Measurements from ENCODE around the gene WDR70.

The WDR70 gene

DNA sequence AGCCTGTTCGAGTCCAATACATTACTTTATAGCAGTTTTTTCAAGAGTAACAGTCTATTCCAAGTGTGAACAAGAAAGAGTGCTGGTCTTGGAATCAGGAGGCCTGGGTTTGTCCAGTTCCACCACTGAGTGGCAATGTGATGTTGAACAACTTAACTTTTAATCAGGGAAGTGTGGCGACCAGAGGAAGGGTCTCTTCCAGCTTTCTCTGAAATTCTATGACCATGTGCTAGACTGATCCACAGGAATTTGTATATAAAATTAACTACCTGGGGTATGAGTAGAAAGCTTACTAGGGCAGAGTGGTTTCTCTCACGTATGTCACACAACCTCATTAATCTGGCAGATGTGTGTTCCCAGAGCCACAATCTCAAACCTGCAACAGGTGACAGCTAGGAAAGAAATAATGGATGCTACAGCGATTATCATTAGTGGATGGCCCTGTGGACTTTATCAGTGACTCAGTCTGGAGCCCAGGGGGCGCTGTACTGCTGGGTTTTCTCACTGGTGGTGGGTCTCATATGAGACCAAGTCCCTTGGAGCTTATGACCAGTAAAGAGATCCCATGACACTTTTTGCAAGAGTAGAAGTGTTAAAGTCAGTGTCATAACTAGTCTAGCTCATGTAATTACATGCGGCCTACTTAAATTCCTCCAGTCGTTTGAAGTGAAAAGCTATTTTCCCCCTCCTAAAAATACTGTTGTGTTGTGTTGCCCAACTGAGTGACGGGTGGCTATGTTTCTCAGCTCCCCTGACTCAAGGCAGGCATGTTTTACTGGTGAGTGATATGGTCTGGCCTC is 344.2 kb downstream of the WDR70 start:
- DNase-seq (ENCODE audit: low read depth): no peak

- no peak for DNase-seq (ENCODE audit: low read depth)
Observed at GRCh38 chr5:37724395-37725125, 345.4 kb downstream of the WDR70 start.

GRCh38 chr5:37725185-37725584 is 346.1 kb downstream of the WDR70 start:
- DNase-seq (ENCODE audit: low read depth): no peak

- no peak for DNase-seq (ENCODE audit: low read depth)
Observed at GRCh38 chr5:37727238-37727637, 348.1 kb downstream of the WDR70 start.

- DNase-seq (ENCODE audit: low read depth): no peak
Observed at GRCh38 chr5:37730896-37731455, 351.9 kb downstream of the WDR70 start.

- no peak for DNase-seq (ENCODE audit: low read depth)
Observed at GRCh38 chr5:37734114-37734513, 355.0 kb downstream of the WDR70 start.

GRCh38 chr5:37735649-37736347 is 356.7 kb downstream of the WDR70 start:
- no peak for DNase-seq (ENCODE audit: low read depth)

GRCh38 chr5:37736397-37736796 is 357.3 kb downstream of the WDR70 start:
- DNase-seq (ENCODE audit: low read depth): no peak

GRCh38 chr5:37737326-37738056 is 358.4 kb downstream of the WDR70 start:
- no peak for DNase-seq (ENCODE audit: low read depth)

- no peak for DNase-seq (ENCODE audit: low read depth)
Observed at GRCh38 chr5:37738057-37738691, 359.1 kb downstream of the WDR70 start.

- no peak for DNase-seq (ENCODE audit: low read depth)
Observed at GRCh38 chr5:37738865-37739488, 359.9 kb downstream of the WDR70 start.

- DNase-seq (ENCODE audit: low read depth): no peak
Observed at GRCh38 chr5:37739817-37740261, 360.7 kb downstream of the WDR70 start.

DNA sequence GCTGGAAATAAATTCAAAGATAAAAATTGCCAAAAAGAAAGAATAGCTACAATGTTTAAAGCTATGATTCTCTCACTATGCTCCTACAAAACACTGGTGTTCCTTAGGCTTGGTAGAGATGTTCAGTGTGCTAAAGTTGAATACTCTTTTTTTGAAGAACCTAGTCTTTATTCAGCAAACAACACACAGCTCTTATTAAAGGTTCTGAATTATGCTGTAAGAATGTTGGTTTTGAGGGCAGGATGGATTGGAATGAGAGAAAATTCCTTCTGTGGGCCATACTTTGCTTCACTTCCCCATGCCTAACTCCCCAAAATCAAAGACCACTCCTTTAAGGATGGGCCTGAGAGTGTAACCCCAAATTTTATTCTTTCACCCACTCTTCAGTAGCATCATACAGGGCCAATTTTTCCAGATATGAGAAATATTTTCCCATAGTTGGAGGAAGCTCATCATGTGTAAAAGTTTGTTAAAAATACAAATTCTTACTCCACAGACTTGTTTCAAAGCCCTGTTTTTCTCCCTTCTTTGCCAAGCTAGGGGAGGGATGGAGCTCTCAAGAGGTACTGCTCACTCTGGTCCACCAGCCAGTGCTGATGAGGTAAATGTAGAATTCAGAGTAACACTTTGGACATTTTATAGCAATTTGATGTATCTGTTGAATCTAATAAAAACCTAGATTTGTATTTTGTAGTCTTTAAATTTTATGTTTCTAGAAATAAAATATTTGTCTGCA is 361.4 kb downstream of the WDR70 start:
- DNase-seq (ENCODE audit: low read depth): no peak

GRCh38 chr5:37742111-37742510 is 363.0 kb downstream of the WDR70 start:
- no peak for DNase-seq (ENCODE audit: low read depth)

- no peak for DNase-seq (ENCODE audit: low read depth)
Observed at GRCh38 chr5:37751227-37751626, 372.1 kb downstream of the WDR70 start.

DNA sequence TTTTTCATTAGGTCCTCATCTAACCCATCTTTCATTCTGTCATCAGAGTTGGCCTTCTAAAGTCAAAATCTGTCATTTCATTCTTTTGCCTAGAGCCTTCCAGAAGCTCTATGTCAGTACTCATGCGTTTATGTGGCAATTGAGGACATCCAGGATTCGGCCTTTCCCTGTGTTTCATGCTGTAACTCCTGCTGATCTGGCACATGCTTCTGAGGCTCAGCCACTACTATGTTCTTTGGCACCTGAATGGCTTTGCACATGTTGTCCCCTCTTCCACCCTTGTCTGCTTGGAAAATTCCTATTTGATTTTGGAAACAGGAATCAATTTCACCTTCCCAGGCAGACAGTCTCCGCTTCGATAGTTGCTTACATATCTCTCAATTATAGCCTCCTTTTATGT is 375.9 kb downstream of the WDR70 start:
- DNase-seq (ENCODE audit: low read depth): no peak

DNA sequence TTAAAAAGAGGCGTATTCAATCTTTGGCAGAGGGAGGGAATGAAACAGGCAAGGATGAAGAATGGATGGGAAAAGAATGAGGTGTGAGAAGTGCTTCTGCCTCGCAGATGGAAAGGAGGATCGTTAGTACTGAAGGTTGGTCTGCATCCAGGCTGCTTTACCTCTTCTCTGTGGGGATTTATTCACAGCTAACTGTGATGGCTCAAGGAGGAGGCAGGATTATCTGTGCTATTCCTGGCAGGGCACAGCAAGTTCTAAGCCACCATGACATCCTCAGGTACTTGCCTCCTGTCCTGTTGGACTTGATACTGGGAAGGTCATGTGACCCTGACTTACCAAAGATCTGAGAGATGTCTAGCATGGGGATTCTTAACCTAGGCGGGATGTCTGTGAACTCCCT is 376.5 kb downstream of the WDR70 start:
- DNase-seq (ENCODE audit: low read depth): no peak

DNA sequence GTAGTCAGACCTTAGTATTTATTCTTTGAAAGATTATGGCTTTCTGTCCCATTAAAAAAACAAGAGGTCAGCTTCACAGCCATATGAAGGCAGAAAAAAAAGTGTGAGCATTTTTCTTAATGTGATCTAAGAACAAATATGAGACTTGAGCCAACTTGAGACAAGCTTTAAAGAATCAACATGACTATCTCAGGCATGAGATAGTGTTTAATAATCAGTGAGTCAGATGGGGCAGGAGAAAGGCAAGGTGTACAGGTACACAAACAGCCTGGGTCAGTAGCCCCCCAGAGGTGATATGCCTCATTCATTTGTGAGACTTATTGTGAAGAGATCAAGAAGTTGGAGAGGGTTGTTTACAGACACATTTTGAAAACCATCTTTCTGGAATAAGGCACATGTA is 377.1 kb downstream of the WDR70 start:
- DNase-seq (ENCODE audit: low read depth): no peak

- DNase-seq (ENCODE audit: low read depth): no peak
Observed at GRCh38 chr5:37757980-37758582, 379.0 kb downstream of the WDR70 start.

DNA sequence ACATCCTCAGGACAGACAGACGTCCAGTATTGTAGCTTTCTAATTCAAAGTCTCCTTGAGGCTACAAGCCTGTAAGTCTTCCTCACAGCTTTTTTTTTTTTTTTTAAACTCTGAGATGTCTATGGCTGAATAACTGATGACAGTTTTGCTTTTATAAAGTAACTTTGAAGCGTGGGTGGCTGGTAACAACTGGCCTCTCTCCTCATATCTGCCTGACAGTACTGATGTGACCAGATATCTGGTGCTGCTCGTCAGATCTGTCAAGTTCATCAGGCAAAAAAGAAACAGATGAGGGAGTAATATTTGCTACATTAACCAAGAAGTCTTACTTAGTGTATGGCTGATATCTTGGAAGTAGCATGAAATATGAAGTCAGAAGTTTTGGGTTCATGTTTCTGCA is 388.1 kb downstream of the WDR70 start:
- DNase-seq (ENCODE audit: low read depth): no peak
